ENCODE results near the gene RAB37.

The RAB37 gene

GRCh38 chr17:74763565-74764387 is 26.7 kb downstream of the RAB37 start:
- no peak overlapping the region for H3K4me3 ChIP-seq (ENCODE audit: control insufficient read depth, low read depth, low read length)
- TF ChIP-seq CTCF (IDR thresholded peaks at IDR 0.05; ENCODE audit: control insufficient read depth, insufficient read depth, low read depth, low read length, missing control alignments): no peak
- no peak for DNase-seq (ENCODE audit: low read depth)

GRCh38 chr17:74764751-74765286 is 27.8 kb downstream of the RAB37 start:
- H3K4me3 ChIP-seq (ENCODE audit: control insufficient read depth, low read depth, low read length): no peak overlapping the region
- TF ChIP-seq CTCF (IDR thresholded peaks at IDR 0.05; ENCODE audit: control insufficient read depth, insufficient read depth, low read depth, low read length, missing control alignments): no peak

GRCh38 chr17:74766413-74766812 is 29.4 kb downstream of the RAB37 start:
- no peak overlapping the region for H3K4me3 ChIP-seq (ENCODE audit: control insufficient read depth, low read depth, low read length)
- TF ChIP-seq CTCF (IDR thresholded peaks at IDR 0.05; ENCODE audit: control insufficient read depth, insufficient read depth, low read depth, low read length, missing control alignments): no peak
- DNase-seq (ENCODE audit: low read depth): no peak

More at GRCh38 chr17:74764751-74765286, 27.8 kb downstream of the RAB37 start:
- no peak for DNase-seq (ENCODE audit: low read depth)

GRCh38 chr17:74767111-74767516 is 30.1 kb downstream of the RAB37 start:
- TF ChIP-seq CTCF (IDR thresholded peaks at IDR 0.05; ENCODE audit: control insufficient read depth, insufficient read depth, low read depth, low read length, missing control alignments): no peak
- no peak overlapping the region for H3K4me3 ChIP-seq (ENCODE audit: control insufficient read depth, low read depth, low read length)
- no peak for DNase-seq (ENCODE audit: low read depth)

- no peak for DNase-seq (ENCODE audit: low read depth)
- no peak overlapping the region for H3K4me3 ChIP-seq (ENCODE audit: control insufficient read depth, low read depth, low read length)
- TF ChIP-seq CTCF (IDR thresholded peaks at IDR 0.05; ENCODE audit: control insufficient read depth, insufficient read depth, low read depth, low read length, missing control alignments): no peak
These were observed 31.2 kb downstream of the RAB37 start for GRCh38 chr17:74768069-74768762.

GRCh38 chr17:74768763-74769114 is 31.7 kb downstream of the RAB37 start:
- no peak for DNase-seq (ENCODE audit: low read depth)
- TF ChIP-seq CTCF (IDR thresholded peaks at IDR 0.05; ENCODE audit: control insufficient read depth, insufficient read depth, low read depth, low read length, missing control alignments): no peak
- no peak overlapping the region for H3K4me3 ChIP-seq (ENCODE audit: control insufficient read depth, low read depth, low read length)
